Neutrophil (primary cell): Measurements from ENCODE around the gene ECM1.

ENCODE experiments used
- H3K27ac ChIP-seq: fragments of 200-600 bp; sonication (generic); 2 replicates; pipeline ENCODE4 v1.5.1; 2016; ENCODE audit warnings: mild to moderate bottlenecking, moderate library complexity
- H3K27me3 ChIP-seq: fragments of 200-600 bp; sonication (generic); 2 replicates; pipeline ENCODE4 v1.6.0; 2016; ENCODE audit warnings: mild to moderate bottlenecking
- H3K36me3 ChIP-seq: fragments of 200-600 bp; sonication (generic); 2 replicates; pipeline ENCODE4 v1.5.1; 2017
- H3K4me1 ChIP-seq, 2 experiments: fragments of 200-600 bp in 1 of 2; sonication (generic) in 1 of 2; 1 replicate in 1 of 2; 2 replicates in 1 of 2; pipeline versions ENCODE4 v1.5.1 to v1.6.1; 2013 to 2016; ENCODE audit warnings: low read depth in 1 of 2, low read length in 1 of 2, mild to moderate bottlenecking in 1 of 2, moderate library complexity in 1 of 2; ENCODE audit not compliant: control insufficient read depth in 1 of 2, insufficient read depth in 1 of 2
- H3K4me3 ChIP-seq, 2 experiments: fragments of 200-600 bp in 1 of 2; sonication (generic) in 1 of 2; 1 replicate in 1 of 2; 2 replicates in 1 of 2; pipeline ENCODE4 v1.5.1; 2013 to 2016; ENCODE audit warnings: low read depth in 1 of 2, low read length in 1 of 2, mild to moderate bottlenecking in 1 of 2, moderate library complexity in 1 of 2
- H3K9me3 ChIP-seq: fragments of 200-600 bp; sonication (generic); 2 replicates; pipeline ENCODE4 v1.5.1; 2016
- CTCF ChIP-seq: fragments of 200-600 bp; sonication (generic); IDR thresholded peaks from 2 replicates; pipeline ENCODE4 v1.5.1; 2016; ENCODE audit warnings: antibody characterized with exemption

The ECM1 gene

DNA sequence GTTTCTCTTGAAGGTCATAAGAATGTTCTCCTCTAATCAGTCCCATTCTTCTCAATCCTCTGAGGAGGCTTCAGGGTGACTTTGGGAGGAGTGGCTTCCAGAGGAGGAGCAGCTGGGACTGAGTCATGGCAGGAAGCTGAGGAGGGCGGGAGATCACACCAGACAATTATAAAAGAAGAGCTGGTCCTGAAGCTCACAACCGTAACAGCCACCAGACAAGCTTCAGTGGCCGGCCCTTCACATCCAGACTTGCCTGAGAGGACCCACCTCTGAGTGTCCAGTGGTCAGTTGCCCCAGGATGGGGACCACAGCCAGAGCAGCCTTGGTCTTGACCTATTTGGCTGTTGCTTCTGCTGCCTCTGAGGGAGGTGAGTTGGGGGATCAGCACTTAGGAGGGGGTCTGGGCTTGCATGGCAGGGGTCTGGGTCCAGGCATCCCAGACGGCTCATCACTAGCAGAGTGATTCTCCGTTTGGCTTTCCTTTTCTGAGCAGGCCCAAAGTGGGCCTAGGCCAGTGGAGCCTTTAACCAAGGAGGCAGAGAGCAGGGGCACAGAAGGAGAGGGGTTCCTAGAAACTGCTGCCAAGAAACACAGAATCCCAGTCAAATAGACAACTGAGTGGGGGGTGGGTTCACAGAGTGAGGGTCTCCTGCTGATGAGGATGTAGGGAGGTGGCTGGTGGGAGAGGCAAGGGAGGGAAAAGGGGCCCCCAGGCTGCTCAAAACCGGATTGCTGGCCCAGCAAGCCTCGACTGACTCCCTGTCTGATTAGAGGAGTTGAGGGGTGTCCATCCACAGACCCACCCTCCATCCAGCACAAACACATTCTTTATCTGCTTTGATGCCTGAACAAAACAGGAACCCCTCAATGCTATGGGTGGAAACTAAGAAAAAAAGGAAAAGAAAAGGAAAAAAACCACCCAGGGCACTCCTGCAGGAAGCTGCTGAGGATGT, at the start of gene ECM1:
Gene ECM1 (plus strand): TSS at position 198 of the 953 bp plus-strand sequence. CDS start 101 bp downstream, at position 299.
- H3K27ac ChIP-seq: no peak within 1 kb of the TSS
- TF ChIP-seq CTCF: no peak
- no peak within 1 kb of the TSS for H3K4me3 ChIP-seq
- peaks cover 44% of the 10 kb centered on the region for H3K36me3 ChIP-seq
- H3K4me1 ChIP-seq: no peaks in the 10 kb centered on the region
- H3K27me3 ChIP-seq: no peaks in the 10 kb centered on the region
- no peaks in the 10 kb centered on the region for H3K9me3 ChIP-seq

DNA sequence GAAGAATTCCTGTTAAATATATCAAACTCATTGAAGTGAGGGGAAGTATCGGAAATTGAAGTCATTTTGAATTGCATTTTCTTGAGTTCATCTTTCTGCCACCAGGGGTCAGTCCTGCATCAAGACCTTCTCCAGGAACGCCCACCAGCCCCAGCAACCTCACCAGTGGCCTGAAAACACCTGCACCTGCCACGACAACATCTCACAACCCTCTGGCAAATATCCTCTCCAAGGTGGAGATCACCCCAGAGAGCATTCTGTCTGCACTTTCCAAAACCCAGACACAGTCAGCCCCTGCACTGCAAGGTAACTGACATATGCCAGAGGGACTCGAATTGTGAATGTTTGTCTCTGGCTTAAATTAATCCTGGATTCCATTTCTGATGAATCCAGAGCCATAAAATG, 43.5 kb upstream of the ECM1 start:
- Histone ChIP-seq H3K36me3 (peaks cover 72% of the 10 kb centered on the region), H3K27ac (no peak overlapping the region), H3K27me3 (no peaks in the 10 kb centered on the region), H3K4me3 (no peak overlapping the region), H3K9me3 (no peaks in the 10 kb centered on the region), H3K4me1 (peaks cover 8% of the 10 kb centered on the region in 2 experiments)
- TF ChIP-seq CTCF: peak; percentile 64

DNA sequence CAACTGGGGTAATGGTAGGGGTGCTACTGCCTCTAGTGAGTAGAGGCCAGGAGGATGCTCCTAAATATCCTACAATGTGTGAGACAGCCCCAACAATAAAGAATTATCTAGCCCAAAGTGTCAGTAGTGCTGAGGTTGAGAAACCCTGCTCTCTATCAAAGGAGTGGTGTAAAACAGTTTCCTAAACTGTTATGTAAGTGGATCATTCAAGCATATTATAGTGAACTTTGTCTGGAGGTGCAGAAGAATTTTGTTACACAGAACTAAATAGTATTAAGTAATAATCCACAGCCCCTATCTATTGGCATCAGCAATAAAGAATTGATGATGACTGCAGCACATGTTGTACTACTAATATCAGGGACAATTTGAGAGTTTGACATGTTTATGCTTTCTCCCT, 40.9 kb upstream of the ECM1 start:
- TF ChIP-seq CTCF: no peak
- H3K27me3 ChIP-seq: no peaks in the 10 kb centered on the region

GRCh38 chr1:150469291-150469690, 38.6 kb upstream of the ECM1 start:
- no peaks in the 10 kb centered on the region for H3K9me3 ChIP-seq
- no peak for TF ChIP-seq CTCF
- H3K27me3 ChIP-seq: no peaks in the 10 kb centered on the region
- H3K4me1 ChIP-seq: no peaks in the 10 kb centered on the region
- H3K27ac ChIP-seq: no peak overlapping the region
- no peak overlapping the region for H3K4me3 ChIP-seq
- H3K36me3 ChIP-seq: peaks cover 68% of the 10 kb centered on the region

More for the DNA sequence above, 40.9 kb upstream of the ECM1 start:
- H3K4me1 ChIP-seq: no peaks in the 10 kb centered on the region
- H3K4me3 ChIP-seq: no peak overlapping the region
- H3K36me3 ChIP-seq: peaks cover 70% of the 10 kb centered on the region
- no peaks in the 10 kb centered on the region for H3K9me3 ChIP-seq
- no peak overlapping the region for H3K27ac ChIP-seq

DNA sequence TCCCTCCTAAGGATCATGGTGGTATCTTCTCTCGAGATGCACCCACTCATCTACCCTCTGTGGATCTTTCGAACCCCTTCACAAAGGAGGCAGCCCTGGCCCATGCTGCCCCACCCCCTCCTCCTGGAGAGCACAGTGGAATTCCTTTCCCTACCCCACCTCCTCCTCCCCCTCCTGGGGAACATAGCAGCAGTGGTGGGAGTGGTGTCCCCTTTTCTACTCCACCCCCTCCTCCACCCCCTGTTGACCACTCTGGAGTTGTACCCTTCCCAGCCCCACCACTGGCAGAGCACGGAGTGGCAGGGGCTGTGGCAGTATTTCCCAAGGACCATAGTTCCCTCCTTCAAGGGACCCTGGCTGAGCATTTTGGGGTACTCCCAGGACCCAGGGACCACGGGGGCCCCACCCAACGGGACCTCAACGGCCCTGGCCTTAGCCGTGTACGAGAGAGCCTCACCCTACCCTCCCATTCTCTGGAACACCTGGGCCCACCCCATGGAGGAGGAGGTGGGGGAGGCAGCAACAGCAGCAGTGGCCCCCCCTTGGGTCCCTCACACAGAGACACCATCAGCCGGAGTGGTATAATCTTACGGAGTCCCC, 35.2 kb upstream of the ECM1 start:
- H3K27me3 ChIP-seq: no peaks in the 10 kb centered on the region
- H3K36me3 ChIP-seq: peaks cover 39% of the 10 kb centered on the region
- no peak overlapping the region for H3K4me3 ChIP-seq
- H3K9me3 ChIP-seq: no peaks in the 10 kb centered on the region
- no peak overlapping the region for H3K27ac ChIP-seq
- H3K4me1 ChIP-seq: no peaks in the 10 kb centered on the region
- TF ChIP-seq CTCF: no peak
